ENCODE data around the gene DZANK1.
"Not testable (repeated sequence)": the region's sequence is repeated elsewhere in the genome, so short reads cannot be mapped to it uniquely, and the experiment has no call there.

DZANK1 gene

GRCh38 chr20:18380908-18381529 is 85.8 kb downstream of the DZANK1 start:
- no peak overlapping the region for H3K4me3 ChIP-seq (ENCODE audit: low read depth, low read length)
- DNase-seq (ENCODE audit: low read depth), result no peak
- TF ChIP-seq, protein P1, sequence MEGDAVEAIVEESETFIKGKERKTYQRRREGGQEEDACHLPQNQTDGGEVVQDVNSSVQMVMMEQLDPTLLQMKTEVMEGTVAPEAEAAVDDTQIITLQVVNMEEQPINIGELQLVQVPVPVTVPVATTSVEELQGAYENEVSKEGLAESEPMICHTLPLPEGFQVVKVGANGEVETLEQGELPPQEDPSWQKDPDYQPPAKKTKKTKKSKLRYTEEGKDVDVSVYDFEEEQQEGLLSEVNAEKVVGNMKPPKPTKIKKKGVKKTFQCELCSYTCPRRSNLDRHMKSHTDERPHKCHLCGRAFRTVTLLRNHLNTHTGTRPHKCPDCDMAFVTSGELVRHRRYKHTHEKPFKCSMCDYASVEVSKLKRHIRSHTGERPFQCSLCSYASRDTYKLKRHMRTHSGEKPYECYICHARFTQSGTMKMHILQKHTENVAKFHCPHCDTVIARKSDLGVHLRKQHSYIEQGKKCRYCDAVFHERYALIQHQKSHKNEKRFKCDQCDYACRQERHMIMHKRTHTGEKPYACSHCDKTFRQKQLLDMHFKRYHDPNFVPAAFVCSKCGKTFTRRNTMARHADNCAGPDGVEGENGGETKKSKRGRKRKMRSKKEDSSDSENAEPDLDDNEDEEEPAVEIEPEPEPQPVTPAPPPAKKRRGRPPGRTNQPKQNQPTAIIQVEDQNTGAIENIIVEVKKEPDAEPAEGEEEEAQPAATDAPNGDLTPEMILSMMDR (conservative IDR thresholded peaks at IDR 0.05; ENCODE audit: low read depth, low read length), result peak; percentile 16

- no peak overlapping the region for H3K4me3 ChIP-seq (ENCODE audit: low read depth, low read length)
- no peak for DNase-seq (ENCODE audit: low read depth)
- TF ChIP-seq, protein P1 (conservative IDR thresholded peaks at IDR 0.05; ENCODE audit: low read depth, low read length), result no peak
Observed at GRCh38 chr20:18377896-18378481, 88.8 kb downstream of the DZANK1 start.

GRCh38 chr20:18375551-18375950 is 91.3 kb downstream of the DZANK1 start:
- DNase-seq (ENCODE audit: low read depth); H3K4me3 ChIP-seq (ENCODE audit: low read depth, low read length): not testable (repeated sequence)

DNA sequence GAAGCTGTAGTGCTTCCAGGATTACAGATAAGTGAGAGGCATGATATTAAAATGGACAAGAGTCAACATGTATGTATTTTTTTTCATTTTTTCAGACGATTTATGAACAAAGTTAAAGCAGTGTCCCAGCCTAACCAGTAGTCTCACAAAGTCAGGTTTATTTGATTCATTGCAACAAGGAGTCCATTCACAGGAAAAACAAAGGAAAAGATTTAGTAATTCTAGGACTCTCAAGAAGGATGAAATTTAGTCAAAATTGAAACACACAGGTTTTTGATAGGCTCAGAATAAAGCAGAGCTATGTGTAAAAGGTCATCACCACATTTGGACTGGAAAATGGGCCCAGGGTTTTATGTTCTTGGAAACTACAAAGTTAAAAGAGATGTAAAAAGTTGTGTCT is 94.5 kb downstream of the DZANK1 start:
- no peak overlapping the region for H3K4me3 ChIP-seq (ENCODE audit: low read depth, low read length)
- TF ChIP-seq, protein P1 (conservative IDR thresholded peaks at IDR 0.05; ENCODE audit: low read depth, low read length), result no peak
- DNase-seq (ENCODE audit: low read depth), result no peak

DNA sequence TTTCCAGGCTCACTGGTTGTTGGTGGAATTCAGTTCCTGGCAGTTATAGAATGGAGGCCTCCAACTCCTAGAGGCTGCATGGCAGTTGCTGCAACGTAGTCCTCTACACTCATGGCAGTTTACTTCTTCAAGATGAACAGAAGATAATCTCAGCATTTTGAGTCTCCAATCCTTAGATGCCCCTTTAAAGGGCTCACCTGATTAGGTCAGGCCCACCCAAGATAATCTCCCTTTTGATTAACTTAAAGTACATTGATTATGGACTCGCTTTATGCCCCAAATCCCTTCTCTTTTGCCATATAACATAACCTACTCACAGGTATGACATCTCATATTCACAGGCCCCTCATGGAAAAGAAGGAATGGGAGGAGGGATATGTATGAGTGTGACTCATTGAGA is 102.1 kb downstream of the DZANK1 start:
- H3K4me3 ChIP-seq (ENCODE audit: low read depth, low read length), result no peak overlapping the region
- no peak for DNase-seq (ENCODE audit: low read depth)
- TF ChIP-seq, protein P1 (conservative IDR thresholded peaks at IDR 0.05; ENCODE audit: low read depth, low read length), result no peak

DNA sequence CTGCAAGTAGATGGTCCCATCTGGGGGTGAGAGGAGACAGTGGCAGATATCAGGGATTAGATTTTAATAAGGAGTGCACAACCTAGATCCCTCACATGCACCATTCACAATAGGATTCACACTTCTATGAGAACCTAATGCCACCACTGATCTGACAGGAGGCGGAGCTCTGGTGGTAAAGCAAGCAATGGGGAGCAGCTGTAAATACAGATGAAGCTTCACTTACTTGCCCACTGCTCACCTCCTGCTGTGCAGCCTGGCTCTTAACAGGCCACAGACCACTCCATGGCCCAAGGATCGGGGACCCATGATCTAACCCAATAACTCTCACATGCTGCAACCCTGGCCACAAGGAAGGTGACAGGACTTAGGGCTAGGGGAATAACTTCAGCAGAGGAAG is 103.1 kb downstream of the DZANK1 start:
- no peak overlapping the region for H3K4me3 ChIP-seq (ENCODE audit: low read depth, low read length)
- TF ChIP-seq, protein P1 (conservative IDR thresholded peaks at IDR 0.05; ENCODE audit: low read depth, low read length), result no peak
- no peak for DNase-seq (ENCODE audit: low read depth)

GRCh38 chr20:18362916-18363315 is 103.9 kb downstream of the DZANK1 start:
- DNase-seq (ENCODE audit: low read depth), result no peak
- H3K4me3 ChIP-seq (ENCODE audit: low read depth, low read length), result no peak overlapping the region
- TF ChIP-seq, protein P1 (conservative IDR thresholded peaks at IDR 0.05; ENCODE audit: low read depth, low read length), result no peak
